GM23338 (cell line): ENCODE data around the gene CD22. TPM values are rescaled to one million over a fixed set of nuclear protein-coding genes. Genes with fewer than 3 reads are reported as not detected.

Experiments
- ATAC-seq: fragments of 200-7000 bp; cut with Tn5 transposase; 3 replicates; pipeline ENCODE4 v1.9.1; 2020
- DNase-seq: peaks from one replicate; pipeline ENCODE4 v3.0.0-alpha.2; 2015; ENCODE audit warnings: low spot score
- H2AFZ ChIP-seq: fragments of 200-600 bp; sonication (generic); 2 replicates; pipeline ENCODE4 v1.8.0; 2016; ENCODE audit warnings: antibody characterized with exemption, mild to moderate bottlenecking, moderate library complexity
- H3F3A ChIP-seq: fragments of 200-600 bp; sonication (generic); replicated peaks from 2 replicates; pipeline ENCODE4 v1.8.0; 2017; ENCODE audit warnings: antibody characterized with exemption, mixed run types, low read depth
- H3K27ac ChIP-seq: fragments of 200-600 bp; sonication (generic); 2 replicates; pipeline ENCODE4 v1.6.1; 2016; ENCODE audit warnings: low read depth
- H3K27me3 ChIP-seq: fragments of 200-600 bp; sonication (generic); 2 replicates; pipeline ENCODE4 v1.8.0; 2016; ENCODE audit warnings: mild to moderate bottlenecking, mixed run types, moderate library complexity; ENCODE audit not compliant: insufficient read depth
- H3K36me3 ChIP-seq: fragments of 200-600 bp; sonication (generic); 2 replicates; pipeline ENCODE4 v1.8.0; 2016; ENCODE audit warnings: mild to moderate bottlenecking; ENCODE audit not compliant: insufficient read depth
- H3K4me1 ChIP-seq: fragments of 200-600 bp; sonication (generic); 2 replicates; pipeline ENCODE4 v1.8.0; 2016; ENCODE audit warnings: mild to moderate bottlenecking, moderate library complexity; ENCODE audit not compliant: insufficient read depth
- H3K4me2 ChIP-seq: fragments of 200-600 bp; sonication (generic); 2 replicates; pipeline ENCODE4 v1.7.1; 2017; ENCODE audit warnings: mixed run types
- H3K4me3 ChIP-seq: fragments of 200-600 bp; sonication (generic); 2 replicates; pipeline ENCODE4 v1.6.1; 2016; ENCODE audit warnings: mixed run types
- H3K79me2 ChIP-seq: fragments of 200-600 bp; sonication (generic); replicated peaks from 2 replicates; pipeline ENCODE4 v1.8.0; 2017; ENCODE audit warnings: mild to moderate bottlenecking; ENCODE audit not compliant: insufficient read depth
- H3K9me2 ChIP-seq: fragments of 200-600 bp; sonication (generic); 2 replicates; pipeline ENCODE4 v1.8.0; 2017; ENCODE audit not compliant: insufficient read depth
- H4K20me1 ChIP-seq: fragments of 200-600 bp; sonication (generic); replicated peaks from 2 replicates; pipeline ENCODE4 v1.8.0; 2017; ENCODE audit warnings: mild to moderate bottlenecking; ENCODE audit not compliant: insufficient read depth
- H3K27ac Mint-ChIP-seq: 2 replicates; pipeline ENCODE4 v1.8.0; 2020; ENCODE audit warnings: inconsistent platforms, mild to moderate bottlenecking, moderate library complexity, mixed read lengths
- H3K27me3 Mint-ChIP-seq: 3 replicates; pipeline ENCODE4 v1.8.0; 2022; ENCODE audit warnings: low read depth, mild to moderate bottlenecking, moderate library complexity, mixed read lengths, inconsistent platforms; ENCODE audit not compliant: insufficient read depth, poor library complexity
- H3K36me3 Mint-ChIP-seq: 3 replicates; pipeline ENCODE4 v1.8.0; 2021; ENCODE audit warnings: low read depth, mild to moderate bottlenecking, inconsistent platforms, moderate library complexity, mixed read lengths
- H3K4me1 Mint-ChIP-seq: 3 replicates; pipeline ENCODE4 v1.8.0; 2020; ENCODE audit warnings: mild to moderate bottlenecking, inconsistent platforms, mixed read lengths
- H3K4me3 Mint-ChIP-seq: 3 replicates; pipeline ENCODE4 v1.8.0; 2021; ENCODE audit warnings: moderate library complexity, mild to moderate bottlenecking, inconsistent platforms, mixed read lengths
- H3K9me3 Mint-ChIP-seq: 3 replicates; pipeline ENCODE4 v1.8.0; 2020; ENCODE audit warnings: moderate library complexity, mild to moderate bottlenecking, inconsistent platforms, mixed read lengths
- CREB1 ChIP-seq: fragments of 250-450 bp; sonication (Bioruptor Pico); IDR thresholded peaks from 2 replicates; pipeline ENCODE4 v1.5.0; 2020; ENCODE audit warnings: low read depth, mild to moderate bottlenecking, moderate library complexity
- CTCF ChIP-seq, 2 experiments: fragments of 200-600 bp in 1 of 2; sonication (generic) in 1 of 2; conservative IDR thresholded peaks; 2 replicates each; pipeline versions ENCODE4 v1.5.1 to v1.6.1; 2016 to 2017; ENCODE audit warnings: antibody characterized with exemption in 2 of 2, low read depth in 2 of 2, mild to moderate bottlenecking in 2 of 2, moderate library complexity in 1 of 2
- ETS1 ChIP-seq: IDR thresholded peaks from 2 replicates; pipeline ENCODE4 v1.6.1; 2016; ENCODE audit warnings: antibody characterized with exemption
- EZH2 ChIP-seq: fragments of 200-600 bp; sonication (generic); IDR thresholded peaks from one replicate; pipeline ENCODE4 v1.8.0; 2017; ENCODE audit warnings: antibody characterized with exemption, mild to moderate bottlenecking, low read depth; ENCODE audit not compliant: unreplicated experiment
- EZH2phosphoT487 ChIP-seq: fragments of 200-600 bp; sonication (generic); IDR thresholded peaks from one replicate; pipeline ENCODE4 v1.8.1; 2018; ENCODE audit warnings: antibody characterized with exemption; ENCODE audit not compliant: unreplicated experiment
- JUNB ChIP-seq: IDR thresholded peaks from one replicate; pipeline ENCODE4 v1.6.1; 2016; ENCODE audit warnings: antibody characterized with exemption; ENCODE audit not compliant: unreplicated experiment
- NANOG ChIP-seq: IDR thresholded peaks from 2 replicates; pipeline ENCODE4 v1.6.1; 2016; ENCODE audit warnings: antibody characterized with exemption, borderline replicate concordance
- POLR2AphosphoS5 ChIP-seq: IDR thresholded peaks from 2 replicates; pipeline ENCODE4 v1.6.1; 2016; ENCODE audit warnings: antibody characterized with exemption, low read depth
- REST ChIP-seq: IDR thresholded peaks from one replicate; pipeline ENCODE4 v1.6.1; 2018; ENCODE audit warnings: antibody characterized with exemption; ENCODE audit not compliant: unreplicated experiment
- STAT1 ChIP-seq: IDR thresholded peaks from one replicate; pipeline ENCODE4 v1.6.1; 2016; ENCODE audit warnings: antibody characterized with exemption; ENCODE audit not compliant: unreplicated experiment
- ZNF114 ChIP-seq: fragments of 250-450 bp; sonication (Bioruptor Pico); IDR thresholded peaks from 2 replicates; pipeline ENCODE4 v1.5.0; 2020; ENCODE audit warnings: mild to moderate bottlenecking, moderate library complexity
- ZNF331 ChIP-seq: fragments of 250-450 bp; sonication (Bioruptor Pico); IDR thresholded peaks from 2 replicates; pipeline ENCODE4 v1.5.0; 2020; ENCODE audit warnings: low read depth, mild to moderate bottlenecking, moderate library complexity
- ZNF462 ChIP-seq: fragments of 250-450 bp; sonication (Bioruptor Pico); IDR thresholded peaks from 2 replicates; pipeline ENCODE4 v1.5.0; 2020; ENCODE audit warnings: mild to moderate bottlenecking, moderate library complexity
- polyA plus RNA-seq: library from polyadenylated mRNA; unstranded; fragments of >200 nt; fragmentation: Nextera tagmentation; extraction: Ambion mirVana; gene quantifications from 2 replicates; pipeline ENCODE4 v1.2.1, GENCODE V29; 2016
- total RNA-seq: library from RNA; depleted of rRNA; stranded (reverse); fragments of >200 nt; shearing (Covaris generic); gene quantifications from 2 replicates; pipeline ENCODE4 v1.2.3, GENCODE V29; 2014

CD22 gene
- total and polyA plus RNA-seq, 2 experiments from 2014 or later: 0.10 to 0.32 TPM

DNA sequence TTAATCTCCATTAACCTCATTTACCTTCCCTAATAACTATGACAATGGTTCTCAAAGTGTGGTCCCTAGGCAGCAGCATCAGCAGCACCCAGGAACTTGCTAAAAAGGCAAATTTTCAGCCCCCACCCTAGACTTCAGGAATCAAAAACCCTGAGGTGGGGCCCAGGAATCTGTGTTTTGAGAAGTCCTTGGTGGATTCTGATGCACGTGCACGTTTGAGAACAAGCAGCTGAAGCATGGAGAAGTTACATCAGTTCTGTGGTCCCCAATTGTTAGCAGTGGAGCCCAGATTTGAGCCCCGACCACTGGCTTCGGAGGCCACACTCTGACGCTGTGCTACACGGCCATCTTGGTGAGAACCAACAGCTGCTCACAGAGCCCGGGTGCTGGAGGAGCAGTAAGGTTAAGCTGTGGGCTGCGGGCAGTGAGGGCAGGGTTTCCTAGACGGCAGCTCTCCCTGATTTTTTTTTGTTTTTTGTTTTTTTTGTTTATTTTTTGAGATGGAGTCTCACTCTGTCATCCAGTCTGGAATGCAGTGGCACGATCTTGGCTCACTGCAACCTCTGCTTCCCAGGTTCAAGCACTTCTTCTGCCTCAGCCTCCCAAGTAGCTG, 14.0 kb upstream of the CD22 start:
- no peak overlapping the region for H3K4me3 Mint-ChIP-seq
- no peak overlapping the region for H2AFZ ChIP-seq
- no peak overlapping the region for H3K27ac ChIP-seq
- H3K79me2 ChIP-seq: no peaks in the 10 kb centered on the region
- H3F3A ChIP-seq: no peaks in the 10 kb centered on the region
- peaks cover 2% of the 10 kb centered on the region; the same call in 1 of the 3 replicates for H3K4me1 Mint-ChIP-seq
- no peak overlapping the region for H3K4me3 ChIP-seq
- ATAC-seq (no peak), DNase-seq (no peak)
- H3K27ac Mint-ChIP-seq: no peak overlapping the region
- no peaks in the 10 kb centered on the region for H3K27me3 ChIP-seq
- H3K36me3 ChIP-seq: no peaks in the 10 kb centered on the region
- H3K9me2 ChIP-seq: no peaks in the 10 kb centered on the region
- peaks cover 4% of the 10 kb centered on the region for H3K27me3 Mint-ChIP-seq
- H4K20me1 ChIP-seq: no peaks in the 10 kb centered on the region
- no peaks in the 10 kb centered on the region for H3K36me3 Mint-ChIP-seq
- no peak overlapping the region for H3K4me2 ChIP-seq
- no peak for TF ChIP-seq JUNB
- no peak for TF ChIP-seq CREB1 (CRISPR knock-in tag)
- no peak for TF ChIP-seq CTCF (conservative IDR thresholded peaks at IDR 0.05; ENCODE audit: low read depth in 2 of 2)
- no peak for TF ChIP-seq ETS1
- TF ChIP-seq EZH2phosphoT487: no peak
- TF ChIP-seq ZNF331 (CRISPR knock-in tag): no peak
- no peak for TF ChIP-seq POLR2AphosphoS5
- no peak for TF ChIP-seq REST
- no peak for TF ChIP-seq STAT1
- no peak for TF ChIP-seq EZH2
- TF ChIP-seq ZNF114 (CRISPR knock-in tag): no peak
- TF ChIP-seq NANOG: no peak
- TF ChIP-seq ZNF462 (CRISPR knock-in tag): no peak
- no peaks in the 10 kb centered on the region for H3K4me1 ChIP-seq
- no peaks in the 10 kb centered on the region for H3K9me3 Mint-ChIP-seq
